Sigmoid colon (tissue), 4 donors: ENCODE measurements around the gene SLC25A23.
"Not testable (repeated sequence)": the region's sequence is repeated elsewhere in the genome, so short reads cannot be mapped to it uniquely, and the experiment has no call there.

ENCODE experiments used
- POLR2A ChIP-seq, 2 donors: fragments of 450-650 bp; IDR thresholded peaks; one replicate each; pipeline ENCODE4 v1.6.1; 2016; ENCODE audit warnings: antibody characterized with exemption in 2 of 2, mild to moderate bottlenecking in 2 of 2, moderate library complexity in 2 of 2
- POLR2AphosphoS5 ChIP-seq, 4 donors: sonication (generic); formaldehyde crosslinking; IDR thresholded peaks; one replicate each; pipeline ENCODE4 v1.6.1; 2017; ENCODE audit warnings: antibody characterized with exemption in 4 of 4
- TF ChIP-seq, protein P1 (sequence below), 4 experiments: fragments of 450-650 bp in 3 of 4; fragments of 200-600 bp in 1 of 4; IDR thresholded peaks; one replicate each; pipeline ENCODE4 v1.5.1; 2016 to 2019; ENCODE audit warnings: antibody characterized with exemption in 4 of 4, mild to moderate bottlenecking in 3 of 4, moderate library complexity in 2 of 4

DNA sequence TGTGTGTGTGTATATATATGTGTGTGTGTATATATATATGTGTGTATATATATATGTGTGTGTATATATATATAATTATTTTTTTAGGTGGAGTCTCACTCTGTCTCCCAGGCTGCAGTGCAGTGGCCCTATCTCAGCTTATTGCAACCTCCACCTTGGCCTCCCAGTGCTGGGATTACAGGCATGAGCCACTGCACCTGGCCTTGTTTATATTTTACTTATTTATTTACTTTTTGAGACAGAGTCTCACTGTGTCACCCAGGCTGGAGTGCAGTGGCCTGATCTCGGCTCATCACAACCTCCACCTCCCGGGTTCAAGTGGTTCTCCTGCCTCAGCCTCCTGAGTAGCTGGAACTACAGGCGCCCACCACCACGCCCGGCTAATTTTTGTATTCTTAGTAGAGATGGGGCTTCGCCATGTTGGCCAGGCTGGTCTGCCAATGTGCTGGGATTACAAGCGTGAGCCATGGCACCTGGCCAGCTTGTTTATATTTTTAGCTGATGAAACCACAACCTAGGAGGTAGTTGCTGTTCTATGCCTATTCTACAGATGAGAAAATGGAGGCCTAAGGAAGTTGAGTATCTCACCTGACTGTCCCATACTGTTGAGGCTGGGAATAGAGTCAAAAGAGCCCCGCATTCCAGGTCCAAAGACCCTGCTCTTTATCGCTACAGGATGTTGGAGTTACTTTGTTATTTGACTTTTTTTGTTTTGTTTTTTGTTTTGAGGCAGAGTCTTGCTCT, 48.6 kb upstream of the SLC25A23 start:
- TF ChIP-seq, protein P1, sequence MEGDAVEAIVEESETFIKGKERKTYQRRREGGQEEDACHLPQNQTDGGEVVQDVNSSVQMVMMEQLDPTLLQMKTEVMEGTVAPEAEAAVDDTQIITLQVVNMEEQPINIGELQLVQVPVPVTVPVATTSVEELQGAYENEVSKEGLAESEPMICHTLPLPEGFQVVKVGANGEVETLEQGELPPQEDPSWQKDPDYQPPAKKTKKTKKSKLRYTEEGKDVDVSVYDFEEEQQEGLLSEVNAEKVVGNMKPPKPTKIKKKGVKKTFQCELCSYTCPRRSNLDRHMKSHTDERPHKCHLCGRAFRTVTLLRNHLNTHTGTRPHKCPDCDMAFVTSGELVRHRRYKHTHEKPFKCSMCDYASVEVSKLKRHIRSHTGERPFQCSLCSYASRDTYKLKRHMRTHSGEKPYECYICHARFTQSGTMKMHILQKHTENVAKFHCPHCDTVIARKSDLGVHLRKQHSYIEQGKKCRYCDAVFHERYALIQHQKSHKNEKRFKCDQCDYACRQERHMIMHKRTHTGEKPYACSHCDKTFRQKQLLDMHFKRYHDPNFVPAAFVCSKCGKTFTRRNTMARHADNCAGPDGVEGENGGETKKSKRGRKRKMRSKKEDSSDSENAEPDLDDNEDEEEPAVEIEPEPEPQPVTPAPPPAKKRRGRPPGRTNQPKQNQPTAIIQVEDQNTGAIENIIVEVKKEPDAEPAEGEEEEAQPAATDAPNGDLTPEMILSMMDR (IDR thresholded peaks at IDR 0.05): not testable (repeated sequence)
- not testable (repeated sequence) for TF ChIP-seq POLR2AphosphoS5, POLR2A (IDR thresholded peaks at IDR 0.05)
